ENCODE results near the gene APLP2. TPM values are rescaled to one million over a fixed set of nuclear protein-coding genes. Genes with fewer than 3 reads are reported as not detected.

Gene APLP2
- total RNA-seq, 6 experiments from 2014 or later: 333 to 490 (median 458) TPM

DNA sequence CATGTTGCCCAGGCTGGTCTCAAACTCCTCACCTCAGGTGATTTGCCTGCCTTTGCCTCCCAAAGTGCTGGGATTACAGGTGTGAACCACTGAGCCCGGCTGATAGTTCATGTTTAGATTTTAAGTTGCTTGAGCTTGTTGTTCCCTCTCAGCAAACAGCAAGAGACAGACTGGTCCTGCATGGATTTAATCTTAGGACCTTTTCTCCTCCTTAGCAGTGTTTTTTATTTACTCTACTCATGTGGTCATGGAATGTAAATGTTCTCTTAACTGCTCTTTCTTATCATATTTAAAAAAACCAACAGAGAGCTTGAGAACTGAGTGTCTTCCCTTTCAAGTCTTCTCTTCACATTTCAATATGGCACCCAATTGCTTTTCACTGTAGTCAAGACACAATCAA lies 44.3 kb upstream of the APLP2 start:
- Mint-ChIP-seq H3K27ac (peak overlapping the region; percentile 90), H3K9me3 (peaks cover 6% of the 10 kb centered on the region; the same call in 1 of the 2 replicates), H3K4me1 (ENCODE audit: low read depth) (peaks cover 50% of the 10 kb centered on the region), H3K4me3 (no peak overlapping the region; the same call in 1 of the 2 replicates), H3K36me3 (ENCODE audit: low read depth) (peaks cover 3% of the 10 kb centered on the region; the same call in 1 of the 2 replicates), H3K27me3 (ENCODE audit: insufficient read depth) (peaks cover 2% of the 10 kb centered on the region; the same call in 1 of the 2 replicates)
- DNase-seq: no peak
- no peak for TF ChIP-seq CTCF (IDR thresholded peaks at IDR 0.05)

GRCh38 chr11:130029137-130029536 lies 40.6 kb upstream of the APLP2 start:
- H3K9me3 Mint-ChIP-seq: no peaks in the 10 kb centered on the region
- peaks cover 34% of the 10 kb centered on the region for H3K4me1 Mint-ChIP-seq (ENCODE audit: low read depth)
- no peak overlapping the region for H3K27ac Mint-ChIP-seq
- no peak for DNase-seq
- no peaks in the 10 kb centered on the region for H3K36me3 Mint-ChIP-seq (ENCODE audit: low read depth)
- peaks cover 2% of the 10 kb centered on the region; the same call in 1 of the 2 replicates for H3K27me3 Mint-ChIP-seq (ENCODE audit: insufficient read depth)
- no peak for TF ChIP-seq CTCF (IDR thresholded peaks at IDR 0.05)
- no peak overlapping the region for H3K4me3 Mint-ChIP-seq

DNA sequence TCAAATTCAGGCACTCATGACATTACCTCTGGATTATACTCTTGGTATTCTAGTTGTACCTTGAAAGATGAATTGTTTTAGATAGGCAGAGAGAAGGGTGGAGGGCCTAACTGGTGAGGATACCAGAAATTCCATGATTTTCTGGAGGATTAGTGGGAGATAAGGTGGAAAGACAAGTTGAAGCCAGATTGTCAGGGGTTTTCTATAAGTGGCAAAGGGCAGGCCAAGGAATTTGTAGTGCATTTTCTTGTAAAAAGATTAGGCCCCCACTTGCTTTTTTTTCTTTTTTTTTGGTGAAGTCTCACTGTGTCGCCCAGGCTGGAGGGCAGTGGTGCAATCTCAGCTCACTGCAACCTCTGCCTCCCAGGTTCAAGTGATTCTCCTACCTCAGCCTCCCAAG lies 38.6 kb upstream of the APLP2 start:
- Mint-ChIP-seq H3K27ac (no peak overlapping the region), H3K27me3 (ENCODE audit: insufficient read depth) (peaks cover 2% of the 10 kb centered on the region; the same call in 1 of the 2 replicates), H3K4me1 (ENCODE audit: low read depth) (peaks cover 16% of the 10 kb centered on the region), H3K36me3 (ENCODE audit: low read depth) (no peaks in the 10 kb centered on the region), H3K9me3 (no peaks in the 10 kb centered on the region), H3K4me3 (no peak overlapping the region)
- TF ChIP-seq CTCF (IDR thresholded peaks at IDR 0.05): no peak
- DNase-seq: no peak

GRCh38 chr11:130031945-130032344 lies 37.7 kb upstream of the APLP2 start:
- H3K9me3 Mint-ChIP-seq: no peaks in the 10 kb centered on the region
- H3K4me1 Mint-ChIP-seq (ENCODE audit: low read depth): peaks cover 24% of the 10 kb centered on the region
- TF ChIP-seq CTCF (IDR thresholded peaks at IDR 0.05): no peak
- H3K36me3 Mint-ChIP-seq (ENCODE audit: low read depth): no peaks in the 10 kb centered on the region
- no peak overlapping the region for H3K27ac Mint-ChIP-seq
- peaks cover 2% of the 10 kb centered on the region; the same call in 1 of the 2 replicates for H3K27me3 Mint-ChIP-seq (ENCODE audit: insufficient read depth)
- H3K4me3 Mint-ChIP-seq: no peak overlapping the region
- no peak for DNase-seq

DNA sequence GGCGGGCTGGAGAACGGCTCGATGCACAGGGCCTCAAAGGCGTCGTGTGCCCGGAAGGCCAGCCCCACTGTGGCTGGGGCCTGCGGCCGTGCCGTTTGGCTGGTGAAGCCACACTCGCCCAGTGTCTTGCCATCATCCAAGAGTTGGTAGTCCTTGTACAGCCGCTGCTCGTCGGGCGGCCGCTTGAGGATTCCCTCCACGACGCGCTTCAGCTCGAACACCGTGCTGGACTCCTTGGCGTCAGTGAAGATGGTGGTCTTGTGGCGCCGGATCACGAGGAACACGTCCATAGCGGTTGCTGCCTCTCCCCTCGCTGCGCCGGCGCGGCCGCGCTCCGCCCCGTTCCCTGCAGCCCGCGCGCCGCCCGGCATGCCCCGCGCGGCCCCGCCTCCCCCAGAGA lies 36.8 kb upstream of the APLP2 start:
- H3K27me3 Mint-ChIP-seq (ENCODE audit: insufficient read depth): peaks cover 2% of the 10 kb centered on the region; the same call in 1 of the 2 replicates

More for the DNA sequence above, 36.8 kb upstream of the APLP2 start:
- no peaks in the 10 kb centered on the region for H3K9me3 Mint-ChIP-seq
- TF ChIP-seq CTCF (IDR thresholded peaks at IDR 0.05): no peak
- H3K4me3 Mint-ChIP-seq: no peak overlapping the region
- no peak overlapping the region for H3K27ac Mint-ChIP-seq
- peaks cover 33% of the 10 kb centered on the region for H3K4me1 Mint-ChIP-seq (ENCODE audit: low read depth)
- no peak for DNase-seq
- H3K36me3 Mint-ChIP-seq (ENCODE audit: low read depth): no peaks in the 10 kb centered on the region

Measured in HFFc6 (cell line).